T-helper 1 cell treated with Interleukin-12 subunit alpha and Interleukin-12 subunit beta and Interleukin-4 antibody, amounts not matched to agents 30 ng/mL and 1 ng/mL, for 36 hours (primary cell): ENCODE data around the gene WDR33. TPM values are rescaled to one million over a fixed set of nuclear protein-coding genes. Genes with fewer than 3 reads are reported as not detected.
"Not testable (repeated sequence)": the region's sequence is repeated elsewhere in the genome, so short reads cannot be mapped to it uniquely, and the experiment has no call there.

Source experiments
- intact Hi-C: fragments of 100-400 bp; cut with micrococcal nuclease; formaldehyde crosslinking; loops from one replicate; pipeline ENCODE4 v1.15.1; 2024
- total RNA-seq: library from RNA; stranded (reverse); gene quantifications from 2 replicates; pipeline ENCODE4 v1.2.3, GENCODE V29; 2022

Gene WDR33
- total RNA-seq, 1 donor from 2014 or later = 79.3 TPM

DNA sequence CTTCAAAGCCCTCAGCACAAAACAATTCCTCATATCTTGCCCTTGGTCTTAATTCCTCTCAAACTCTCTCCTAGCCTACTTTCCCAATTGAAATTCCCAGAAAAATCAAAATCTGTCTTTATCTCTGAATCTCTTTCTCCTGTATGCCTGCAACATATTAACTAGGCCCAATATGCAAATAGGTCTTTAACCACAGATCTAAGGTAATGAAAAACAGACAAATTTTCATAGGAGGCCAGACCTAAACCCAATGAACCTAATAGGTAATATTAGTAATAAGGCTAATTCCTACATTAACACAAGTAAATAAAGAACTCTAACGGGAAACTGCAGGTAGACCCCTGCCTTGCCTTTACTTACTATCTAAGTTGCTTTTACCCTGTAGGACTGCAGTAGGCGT lies 41.4 kb downstream of the WDR33 start:
- intact Hi-C loops = no loop called here

DNA sequence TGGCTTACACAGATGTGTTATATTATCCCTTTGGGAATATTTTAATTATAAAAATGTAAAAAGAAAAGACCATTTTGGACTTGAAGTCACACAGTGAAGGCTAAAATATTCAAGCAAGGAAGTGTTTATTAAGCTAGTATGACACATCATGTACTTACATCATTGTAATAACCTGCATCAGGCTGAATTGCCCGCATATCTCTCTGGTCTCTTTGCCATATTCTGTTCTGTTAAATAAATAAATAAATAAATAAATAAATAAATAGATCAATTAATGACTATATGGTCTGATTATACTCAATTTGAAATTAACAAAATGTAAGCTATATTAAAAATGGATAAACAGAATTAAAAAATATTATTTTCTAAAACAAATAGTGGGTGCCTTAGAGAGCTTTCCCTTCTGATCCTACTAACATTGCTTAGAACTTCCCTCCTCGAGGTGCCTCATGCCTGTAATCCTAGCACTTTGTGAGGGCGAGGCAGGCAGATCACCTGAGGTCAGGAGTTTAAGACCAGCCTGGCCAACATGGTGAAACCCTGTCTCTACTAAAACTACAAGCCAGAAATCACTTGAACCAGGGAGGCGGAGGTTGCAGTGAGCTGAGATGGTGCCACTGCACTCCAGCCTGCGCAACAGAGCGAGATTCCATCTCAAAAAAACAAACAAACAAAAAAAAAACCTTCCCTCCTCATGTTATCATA lies 42.0 kb downstream of the WDR33 start:
- intact Hi-C loops = no loop called here

DNA sequence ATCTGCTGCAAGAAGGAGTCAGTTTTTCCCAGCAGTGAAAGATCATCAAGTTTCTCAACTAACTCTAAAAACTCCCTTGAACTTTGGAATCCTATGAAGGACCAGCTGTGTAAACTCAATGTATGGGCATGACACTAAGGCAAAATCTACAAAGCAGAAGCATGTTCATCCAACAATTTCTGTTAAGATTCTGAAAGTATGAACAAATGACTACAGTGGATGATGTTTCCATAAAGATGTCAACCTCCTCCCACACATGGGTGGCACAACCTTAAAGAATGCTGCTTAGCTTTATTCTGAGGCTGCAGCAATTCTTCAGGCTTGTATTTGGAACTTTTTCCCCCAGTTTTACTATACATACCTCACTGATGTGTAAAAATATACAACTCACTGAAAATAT lies 47.2 kb downstream of the WDR33 start:
- intact Hi-C loops = no loop called here

DNA sequence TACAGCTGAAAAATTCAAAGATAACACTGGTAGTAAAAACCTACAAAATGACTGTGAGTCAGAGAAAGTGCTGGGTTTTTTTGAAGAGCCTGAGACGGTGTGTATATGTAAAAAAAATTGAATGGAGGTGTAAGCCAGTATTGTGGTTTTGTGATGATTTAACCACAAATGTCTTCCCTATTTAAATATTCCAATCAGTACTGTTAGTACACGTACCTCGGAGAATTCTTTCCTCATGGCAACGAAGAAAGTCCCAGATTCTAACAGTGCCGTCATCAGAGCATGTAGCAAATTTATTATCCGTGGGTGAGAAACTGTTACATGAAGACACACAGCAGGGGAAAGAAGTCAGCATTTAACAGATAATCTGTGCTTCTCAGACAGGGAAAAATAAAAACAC lies 48.1 kb downstream of the WDR33 start:
- intact Hi-C loops = no loop called here

DNA sequence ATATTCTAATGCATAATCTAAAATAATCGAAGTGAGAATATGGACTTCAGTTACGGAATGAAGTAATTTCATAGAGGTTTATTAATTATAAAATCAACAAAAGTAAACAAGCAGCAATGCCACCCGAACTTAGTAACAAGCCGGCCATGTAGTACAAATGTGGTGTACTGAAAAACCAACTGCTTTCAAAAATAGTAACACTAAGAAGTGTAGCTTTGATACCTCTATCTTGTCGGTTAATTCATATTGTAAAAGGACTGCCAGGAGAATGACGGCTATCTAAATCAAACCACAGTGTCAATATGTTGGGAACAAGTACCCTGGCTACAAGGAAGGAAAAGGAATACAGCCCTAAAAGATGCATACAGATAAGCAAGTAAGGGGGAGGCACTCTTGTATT lies 48.5 kb downstream of the WDR33 start:
- intact Hi-C loops = no loop called here

DNA sequence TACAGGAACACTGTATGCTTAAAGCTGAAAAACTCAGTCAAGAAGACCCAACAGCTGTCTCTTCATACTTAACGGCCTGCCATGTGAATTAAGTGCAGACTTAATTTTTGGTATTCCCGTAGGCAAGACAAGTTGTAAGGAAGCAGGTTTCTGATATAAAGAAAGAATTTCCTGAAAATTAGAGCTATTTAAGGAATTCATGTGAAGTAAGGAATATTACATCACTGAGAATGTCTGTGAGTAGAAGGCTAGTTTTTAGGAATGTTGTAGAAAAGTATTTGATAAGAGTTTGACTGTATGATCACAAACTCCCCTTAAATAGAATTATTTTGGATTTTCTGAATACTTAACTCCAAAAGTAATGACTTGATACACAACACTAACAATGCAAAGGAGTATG lies 51.0 kb downstream of the WDR33 start:
- intact Hi-C loops = no loop called here

DNA sequence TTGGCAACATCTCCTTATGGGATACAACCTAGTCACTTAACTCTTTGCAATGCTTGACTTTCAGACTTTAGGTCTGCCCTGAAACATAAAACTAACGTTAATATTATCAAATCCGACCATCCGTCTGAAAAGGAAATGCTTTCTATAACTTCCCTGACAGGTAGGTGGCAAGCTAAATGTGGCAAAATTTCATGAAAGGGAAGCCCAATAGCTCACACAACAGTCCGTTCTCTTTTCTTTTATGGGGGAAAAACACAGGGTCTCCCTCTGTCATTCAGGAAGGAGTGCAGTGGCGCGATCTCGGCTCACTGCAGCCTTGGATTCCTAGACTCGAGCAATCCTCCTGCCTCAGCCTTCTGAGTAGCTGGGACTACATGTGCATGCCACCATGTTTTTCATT lies 56.8 kb downstream of the WDR33 start:
- intact Hi-C loops = no loop called here

DNA sequence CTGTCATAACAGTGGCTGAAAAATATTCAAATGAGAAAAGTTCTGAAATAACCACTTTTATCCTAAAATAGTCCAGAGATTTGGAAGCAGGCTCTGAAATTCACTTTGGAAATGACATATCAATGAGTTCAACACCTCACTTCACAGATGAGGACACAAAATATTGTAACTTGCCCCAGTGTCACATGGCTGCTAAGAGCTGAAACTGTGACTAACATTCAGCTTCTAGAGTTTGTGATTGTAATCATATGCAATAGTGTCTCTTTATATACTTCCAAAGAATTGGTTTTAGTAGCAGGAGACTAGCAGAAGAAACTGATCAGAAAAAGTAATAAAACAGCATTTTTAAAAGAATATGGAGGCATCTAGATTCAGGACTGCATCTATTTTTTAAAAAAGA lies 57.6 kb downstream of the WDR33 start:
- intact Hi-C loops = no loop called here

DNA sequence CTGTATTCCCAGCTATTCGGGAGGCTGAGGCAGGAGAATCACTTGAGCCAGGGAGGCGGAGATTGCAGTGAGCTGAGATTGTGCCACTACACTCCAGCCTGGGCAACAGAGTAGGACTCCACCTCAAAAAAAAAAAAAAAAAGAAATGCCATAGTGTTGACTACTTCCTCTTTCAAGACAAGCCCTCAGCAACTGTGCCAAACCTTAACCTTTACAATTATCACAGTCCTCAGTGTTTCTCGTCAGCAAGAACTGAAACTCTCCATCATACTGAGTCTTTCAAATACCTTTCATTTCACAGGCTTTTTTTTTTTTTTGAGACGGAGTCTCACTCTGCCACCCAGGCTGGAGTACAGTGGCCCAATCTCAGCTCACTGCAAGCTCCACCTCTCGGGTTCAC lies 61.4 kb downstream of the WDR33 start:
- intact Hi-C loops = not testable (repeated sequence)

DNA sequence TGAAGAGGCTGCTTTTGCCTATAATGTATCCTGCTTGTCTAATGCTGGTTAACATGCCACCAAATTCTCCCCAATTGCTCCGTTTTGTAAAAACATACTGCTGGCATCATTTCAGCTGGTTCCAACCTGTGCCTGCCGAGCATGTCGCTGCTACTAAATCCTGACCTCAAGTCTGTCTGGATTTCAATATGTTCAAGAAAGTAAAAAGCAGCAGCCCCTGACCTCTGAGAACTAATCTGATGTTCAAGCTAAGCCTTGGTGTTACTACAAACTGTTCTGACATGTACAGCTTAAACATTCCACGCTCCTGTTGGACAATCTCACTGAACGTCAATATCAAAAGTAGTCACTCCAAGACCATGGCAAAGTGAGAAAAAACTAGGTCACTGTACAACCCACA lies 63.4 kb downstream of the WDR33 start:
- intact Hi-C loops = no loop called here

DNA sequence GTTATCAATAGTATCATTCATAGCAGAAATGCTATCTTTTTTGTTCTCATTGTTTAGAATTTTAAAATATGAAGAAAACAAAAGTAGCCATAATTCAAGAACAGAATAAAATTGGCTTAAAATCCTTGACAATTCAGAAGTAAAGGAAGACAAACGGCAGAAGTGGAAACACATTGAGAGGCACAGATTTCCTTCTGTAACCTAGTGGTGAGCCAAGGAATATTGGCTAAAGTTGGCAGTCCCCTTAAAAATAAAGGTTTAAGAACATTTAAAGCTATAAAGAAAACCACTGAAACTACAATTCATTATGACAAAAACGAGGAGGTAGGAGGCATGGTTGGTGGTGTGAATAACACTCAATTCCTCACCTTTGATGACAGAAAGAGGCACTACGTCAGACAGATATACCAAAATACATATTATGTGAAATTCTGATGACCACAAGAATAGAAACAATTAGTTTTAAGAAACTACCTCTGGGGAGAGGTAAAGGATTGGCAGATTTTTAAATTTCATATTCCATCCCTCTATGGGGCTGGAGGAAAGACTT lies 67.4 kb downstream of the WDR33 start:
- intact Hi-C loops = no loop called here

DNA sequence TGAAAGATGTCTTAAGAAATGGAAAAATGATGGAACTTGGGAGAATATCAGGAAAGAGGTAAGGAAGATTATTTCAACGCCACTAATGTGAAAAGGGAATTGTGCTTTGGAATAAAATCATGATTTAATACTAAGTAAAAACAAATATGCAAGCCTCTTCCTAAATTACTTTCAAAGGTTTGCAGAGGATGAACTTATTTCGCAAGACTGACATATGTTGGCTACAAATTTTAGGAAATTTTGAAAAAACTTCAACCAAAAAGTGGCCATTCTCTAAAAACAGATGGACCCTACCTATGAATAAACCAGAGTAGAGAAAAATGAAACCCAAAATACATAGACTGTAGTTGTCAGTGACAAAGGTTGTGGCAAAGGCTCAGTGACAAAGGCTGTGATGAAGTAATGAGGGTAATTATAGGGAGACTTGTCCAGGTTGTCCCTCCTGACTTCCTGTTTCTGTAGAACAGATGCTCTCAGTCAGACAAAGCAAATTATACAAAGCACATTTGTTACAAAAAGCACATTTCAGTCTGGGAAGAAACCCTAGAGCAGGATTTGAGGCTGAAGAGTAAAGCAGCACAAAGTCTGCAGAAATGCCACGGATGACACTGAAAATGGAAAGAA lies 70.2 kb downstream of the WDR33 start:
- intact Hi-C loops = no loop called here

DNA sequence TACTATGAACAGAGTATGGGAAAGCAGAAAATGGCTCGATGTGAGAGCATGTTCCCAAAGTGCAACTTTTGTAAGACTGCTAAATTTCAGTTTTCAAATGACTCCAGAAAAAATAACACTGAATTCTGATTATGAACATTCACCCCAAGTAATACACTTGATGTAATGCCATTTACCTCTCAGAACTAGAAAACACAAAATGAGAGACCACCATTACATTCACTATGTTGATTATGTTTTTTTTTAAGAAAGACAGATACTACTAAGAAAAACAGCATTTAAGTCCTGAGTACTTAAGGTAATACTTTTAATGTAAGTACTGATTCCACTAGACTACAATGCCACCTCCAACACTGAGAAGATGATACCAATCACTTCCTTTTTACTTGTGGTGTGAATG lies 71.2 kb downstream of the WDR33 start:
- intact Hi-C loops = no loop called here

DNA sequence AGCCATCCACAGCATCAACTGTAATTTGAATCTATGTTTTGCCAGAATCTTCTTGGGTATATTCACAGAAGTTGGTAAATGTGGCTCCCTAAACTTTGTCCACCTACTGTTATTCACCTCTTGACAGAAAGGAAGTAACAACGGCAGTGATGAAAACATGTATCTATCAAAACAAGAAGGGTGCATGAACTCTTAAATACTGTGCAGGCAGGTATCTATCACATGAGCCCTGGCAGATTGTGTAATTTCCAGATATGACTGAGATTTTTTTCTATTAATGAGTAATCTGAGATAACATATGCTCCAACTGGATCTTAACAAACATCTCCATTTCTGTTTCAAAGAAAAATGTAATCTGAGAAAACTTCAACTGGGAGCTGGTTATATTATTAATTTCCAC lies 73.1 kb downstream of the WDR33 start:
- intact Hi-C loops = no loop called here

DNA sequence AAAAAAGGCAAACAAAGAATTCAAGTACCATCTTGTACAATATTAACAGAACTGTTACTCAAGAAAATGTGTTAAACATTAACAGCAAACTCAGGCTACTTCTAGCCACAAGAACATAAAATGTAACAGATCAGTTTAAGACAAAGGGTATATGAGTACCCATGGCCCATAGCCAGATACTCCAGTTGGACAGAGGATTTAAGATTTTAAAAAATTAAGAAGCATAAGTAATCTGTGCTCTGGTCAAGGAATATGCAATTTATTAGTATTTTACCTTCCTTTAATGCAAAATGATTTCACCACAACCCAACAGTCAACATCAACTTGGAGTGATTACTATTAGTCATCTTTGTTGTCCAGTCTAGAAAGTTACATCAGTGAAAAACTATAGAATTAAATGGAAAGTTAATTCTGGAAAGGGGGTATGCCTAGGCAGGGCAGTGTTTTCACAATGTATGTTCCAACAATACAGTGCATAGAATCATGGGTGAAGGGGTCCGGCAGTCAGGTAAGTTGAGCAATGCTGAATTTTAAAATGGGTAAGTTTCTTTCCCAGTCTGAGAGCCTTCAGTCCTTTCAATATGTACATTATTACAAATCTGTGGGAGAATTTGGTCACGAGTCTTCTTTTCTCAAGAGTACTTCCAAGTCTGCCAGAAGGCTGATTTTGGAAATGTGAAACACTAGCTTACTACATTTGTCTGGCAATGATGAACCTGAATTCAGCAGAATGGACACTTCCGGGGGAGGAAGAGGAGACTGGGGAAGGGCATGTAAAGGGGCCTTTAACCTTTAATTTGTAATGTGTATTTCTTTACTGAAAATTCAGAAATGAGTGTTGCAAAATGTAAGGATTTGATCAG lies 75.2 kb downstream of the WDR33 start:
- intact Hi-C loops = no loop called here

DNA sequence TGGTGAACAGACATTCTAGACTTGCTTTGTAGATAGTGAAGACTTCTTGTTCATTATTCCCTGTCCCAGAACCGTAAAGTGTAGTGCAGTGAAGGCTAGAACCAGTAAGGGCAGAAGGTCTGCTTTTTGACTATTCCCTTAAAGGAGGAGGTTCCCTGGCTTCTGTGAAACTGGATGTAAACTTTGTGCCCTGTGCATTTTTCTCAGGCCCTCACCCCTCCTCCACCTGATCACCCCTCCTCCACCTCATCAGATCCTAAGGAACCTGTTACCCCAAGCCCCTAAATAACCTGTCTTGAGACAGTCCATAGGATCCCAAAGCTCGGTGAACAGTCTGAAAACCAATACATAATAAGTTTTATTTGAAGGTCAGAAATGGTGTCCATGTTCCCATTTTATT lies 75.9 kb downstream of the WDR33 start:
- intact Hi-C loops = no loop called here

DNA sequence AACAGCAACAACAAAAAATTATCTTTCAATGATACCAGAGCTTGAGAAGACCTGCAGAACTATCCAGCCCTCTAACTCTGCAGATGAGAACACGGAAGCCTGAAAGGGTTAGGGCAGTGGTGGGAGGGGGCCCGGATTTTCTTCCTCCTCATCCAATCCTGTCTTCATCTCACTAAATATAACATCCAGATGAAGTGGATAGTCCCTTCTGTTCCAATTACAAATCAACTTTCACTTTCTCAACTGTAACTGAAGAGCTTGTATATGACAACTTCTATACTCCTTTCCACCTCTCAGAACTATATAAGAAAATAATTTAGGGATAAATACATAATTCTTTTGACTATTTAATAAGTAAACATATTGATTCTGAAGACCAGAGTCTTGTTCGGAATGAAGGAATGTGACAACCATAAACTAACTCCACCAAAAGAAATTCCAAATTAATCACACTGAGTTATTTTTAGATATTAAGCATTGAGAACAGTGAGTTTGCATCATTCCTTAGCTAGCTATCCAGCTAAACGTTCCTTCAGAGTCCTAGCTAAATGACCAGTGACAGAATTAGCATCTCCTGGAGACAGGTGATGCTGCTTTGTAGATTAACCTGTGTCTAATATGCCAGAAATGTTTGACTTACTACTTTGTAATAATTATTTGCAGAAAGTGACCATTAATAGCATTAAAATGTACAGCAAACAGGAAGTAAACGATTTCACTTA lies 77.0 kb downstream of the WDR33 start:
- intact Hi-C loops = no loop called here

DNA sequence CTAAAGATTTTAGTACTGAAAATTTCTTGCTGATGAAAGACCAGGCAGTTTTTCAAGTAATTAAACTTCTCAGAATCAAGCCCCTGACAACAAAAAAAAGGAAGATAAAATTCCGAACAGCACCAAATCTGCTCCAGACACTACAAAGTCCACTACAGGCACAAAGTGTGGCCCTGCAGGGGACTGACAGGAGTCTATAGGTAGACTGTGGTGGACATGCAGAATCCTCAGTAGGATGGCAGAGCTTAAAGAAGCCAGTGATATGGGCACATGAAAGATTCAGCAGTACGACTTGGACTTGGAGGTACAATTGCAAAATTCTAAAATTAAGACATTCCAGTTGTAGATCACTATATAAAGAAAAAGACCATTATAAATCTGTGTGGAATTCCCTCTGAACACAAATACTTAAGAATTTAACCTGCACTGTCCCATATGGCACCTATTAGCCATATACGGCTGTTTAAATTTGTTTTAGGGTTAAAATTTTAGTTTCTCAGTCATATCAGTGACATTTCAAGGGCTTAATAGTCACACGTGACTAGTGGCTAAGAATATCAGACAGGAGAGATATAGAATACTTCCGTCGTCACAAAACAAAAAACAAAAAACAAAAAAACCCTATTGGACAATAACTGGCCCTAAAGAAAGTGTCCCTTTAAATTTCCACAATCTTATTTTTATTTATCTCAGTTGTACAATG lies 77.7 kb downstream of the WDR33 start:
- intact Hi-C loops = no loop called here

DNA sequence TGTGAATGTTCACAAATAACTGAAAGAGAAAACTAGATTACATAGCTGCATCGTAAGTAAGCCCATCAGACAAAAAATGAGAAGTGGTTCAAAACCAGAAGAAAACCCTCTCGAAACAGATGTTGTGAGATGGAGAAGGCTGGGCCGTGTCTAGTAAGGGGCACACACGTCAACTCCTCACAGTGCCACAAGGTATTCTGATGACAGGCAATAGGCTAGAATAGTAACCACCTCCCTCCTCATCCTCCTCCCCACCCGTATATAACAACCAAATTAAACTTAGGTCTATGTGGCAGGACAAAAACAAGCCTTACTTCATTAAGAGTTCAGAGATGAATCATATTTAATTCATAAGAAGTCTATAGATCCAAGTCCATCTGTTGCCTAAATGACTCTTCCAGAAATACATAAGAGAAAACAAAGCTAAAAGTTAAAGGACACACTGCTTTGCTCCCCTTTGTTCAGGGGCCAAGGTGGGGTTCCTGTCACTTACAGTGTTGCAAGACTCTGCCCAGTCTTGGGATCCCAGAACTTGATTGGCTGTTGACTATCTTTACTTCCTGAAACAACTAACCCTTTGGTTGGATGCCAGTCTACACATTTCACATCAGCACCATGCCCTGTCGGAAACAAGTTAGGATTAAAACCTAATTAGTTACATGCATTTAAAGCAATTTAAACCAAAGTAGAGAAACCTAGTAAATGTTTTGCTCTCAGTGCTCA lies 84.7 kb downstream of the WDR33 start:
- intact Hi-C loops = no loop called here

DNA sequence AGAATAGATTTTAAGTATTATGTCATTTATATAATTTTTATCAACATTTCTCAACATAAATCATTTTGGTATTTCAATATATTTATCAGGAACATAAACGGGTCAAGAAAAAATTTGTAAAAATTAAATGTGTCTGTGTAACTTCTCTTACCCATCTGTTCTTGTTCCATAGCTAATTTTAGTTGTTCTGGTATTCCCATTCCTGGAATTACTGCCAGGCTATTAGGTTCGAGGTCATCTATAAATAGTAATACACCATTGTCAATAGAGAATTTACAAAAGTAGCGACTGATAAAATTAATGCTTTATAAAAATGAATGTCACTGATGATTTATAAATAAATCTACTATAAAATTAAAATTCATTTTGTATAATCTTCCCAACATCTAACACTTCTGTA lies 88.2 kb downstream of the WDR33 start:
- intact Hi-C loops = no loop called here
